ENCODE data around the gene SLC4A1AP.

SLC4A1AP gene

GRCh38 chr2:27723372-27724144 is 59.9 kb downstream of the SLC4A1AP start:
- DNase-seq, result peak; percentile 28

GRCh38 chr2:27724191-27724590 is 60.5 kb downstream of the SLC4A1AP start:
- DNase-seq, result no peak

GRCh38 chr2:27724905-27725701 is 61.4 kb downstream of the SLC4A1AP start:
- DNase-seq, result no peak

- DNase-seq, result no peak
Measured at GRCh38 chr2:27727257-27727656, 63.6 kb downstream of the SLC4A1AP start.

GRCh38 chr2:27728081-27728858 is 64.6 kb downstream of the SLC4A1AP start:
- DNase-seq, result no peak

GRCh38 chr2:27729198-27729597 is 65.5 kb downstream of the SLC4A1AP start:
- DNase-seq, result no peak

- DNase-seq, result no peak
Measured at GRCh38 chr2:27729614-27730013, 65.9 kb downstream of the SLC4A1AP start.

GRCh38 chr2:27730261-27730662 is 66.6 kb downstream of the SLC4A1AP start:
- DNase-seq, result no peak

- no peak for DNase-seq
Measured at GRCh38 chr2:27730980-27731691, 67.4 kb downstream of the SLC4A1AP start.

- DNase-seq, result no peak
Measured at GRCh38 chr2:27734305-27734704, 70.6 kb downstream of the SLC4A1AP start.

GRCh38 chr2:27735263-27735904 is 71.7 kb downstream of the SLC4A1AP start:
- peak; percentile 3 for DNase-seq

GRCh38 chr2:27736031-27736889 is 72.6 kb downstream of the SLC4A1AP start:
- no peak for DNase-seq

- no peak for DNase-seq
Measured at GRCh38 chr2:27736890-27737204, 73.2 kb downstream of the SLC4A1AP start.

GRCh38 chr2:27737676-27738348 is 74.1 kb downstream of the SLC4A1AP start:
- no peak for DNase-seq

GRCh38 chr2:27738349-27739057 is 74.8 kb downstream of the SLC4A1AP start:
- DNase-seq, result no peak

GRCh38 chr2:27739058-27739373 is 75.3 kb downstream of the SLC4A1AP start:
- no peak for DNase-seq

GRCh38 chr2:27741673-27742072 is 78.0 kb downstream of the SLC4A1AP start:
- DNase-seq, result no peak

- DNase-seq, result no peak
Measured at GRCh38 chr2:27742571-27742970, 78.9 kb downstream of the SLC4A1AP start.

Measured in NCI-H2029 treated with DMSO at 0.1 percent for 48 hours (cell line).